ENCODE measurements around the gene CDKAL1.

The CDKAL1 gene

DNA sequence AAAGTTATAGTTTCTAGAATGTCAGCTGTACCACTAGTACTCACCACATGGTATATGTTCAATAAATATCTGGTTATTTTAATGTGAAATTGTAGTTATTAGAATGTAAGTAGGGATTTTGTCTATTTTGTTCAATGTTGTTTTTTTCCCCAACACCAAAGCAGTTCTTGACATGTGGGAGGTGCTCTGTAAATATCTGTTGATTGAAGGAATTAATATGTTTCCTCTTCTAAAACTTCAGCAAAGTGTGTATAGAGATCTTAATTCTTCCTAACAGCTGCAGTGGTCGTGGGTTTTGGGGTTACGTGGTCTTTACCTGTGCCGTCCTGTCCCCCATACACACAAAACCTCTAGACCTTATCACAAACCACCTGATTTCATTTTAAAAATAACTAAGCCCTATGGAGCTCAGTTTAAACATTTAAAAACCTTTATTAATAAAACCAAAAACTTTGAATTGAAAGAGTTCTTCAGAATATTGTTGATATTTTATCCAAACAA lies 587.4 kb downstream of the CDKAL1 start:
- no peak overlapping the region for H3K9ac ChIP-seq (ENCODE audit: low read depth, low read length)
- no peaks in the 10 kb centered on the region for H3K36me3 ChIP-seq (ENCODE audit: insufficient read depth, low read length)
- H3K9me3 ChIP-seq (ENCODE audit: control insufficient read depth, insufficient read depth, low read length) = no peaks in the 10 kb centered on the region
- peaks cover 4% of the 10 kb centered on the region; the same call in 1 of the 2 replicates for H3K4me1 ChIP-seq (ENCODE audit: insufficient read depth, low read length)

DNA sequence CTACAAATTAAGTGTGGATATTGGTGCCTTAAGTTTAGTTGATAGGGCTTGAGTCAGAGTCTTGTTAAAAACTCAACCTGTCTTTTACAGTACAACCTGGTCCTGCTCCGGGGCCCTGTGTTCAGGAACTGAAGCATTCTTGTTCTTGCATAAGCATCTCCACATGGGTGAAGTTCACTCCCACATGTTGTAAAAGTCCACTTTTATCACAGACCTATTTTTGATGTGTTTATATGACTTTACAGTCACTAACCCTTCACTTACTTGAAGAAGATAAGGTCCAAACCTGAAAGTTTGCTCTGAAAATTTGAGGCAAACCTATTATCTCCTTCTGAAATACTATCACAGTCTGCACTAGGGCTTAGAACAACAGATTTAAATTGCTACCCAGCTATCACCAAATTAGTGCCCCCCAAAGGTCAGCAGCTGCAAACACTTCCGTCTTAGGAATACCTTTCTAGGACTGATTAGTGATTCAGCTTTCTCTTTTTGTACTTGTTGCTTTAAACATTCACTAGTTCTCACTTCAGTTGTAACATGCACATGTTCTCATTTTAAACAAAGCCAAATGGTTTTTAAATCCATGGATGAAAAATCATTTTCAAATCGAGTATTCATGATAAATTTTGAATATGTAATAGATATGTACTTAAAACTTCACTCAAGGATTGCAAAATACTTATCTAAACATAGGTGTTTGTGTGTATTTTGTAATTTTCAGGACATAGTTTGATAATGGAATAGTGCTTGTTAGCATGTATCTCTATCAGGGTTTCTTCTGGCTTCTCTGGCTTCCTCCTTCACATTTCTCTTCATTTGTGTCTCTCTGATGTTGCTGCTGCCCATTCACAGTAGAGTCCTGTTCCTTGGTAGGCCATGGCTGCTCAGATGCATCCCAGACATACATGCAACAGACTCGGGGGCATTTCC lies 589.5 kb downstream of the CDKAL1 start:
- H3K4me1 ChIP-seq (ENCODE audit: insufficient read depth, low read length) = no peaks in the 10 kb centered on the region
- no peaks in the 10 kb centered on the region for H3K36me3 ChIP-seq (ENCODE audit: insufficient read depth, low read length)
- no peak overlapping the region for H3K9ac ChIP-seq (ENCODE audit: low read depth, low read length)
- no peaks in the 10 kb centered on the region for H3K9me3 ChIP-seq (ENCODE audit: control insufficient read depth, insufficient read depth, low read length)

DNA sequence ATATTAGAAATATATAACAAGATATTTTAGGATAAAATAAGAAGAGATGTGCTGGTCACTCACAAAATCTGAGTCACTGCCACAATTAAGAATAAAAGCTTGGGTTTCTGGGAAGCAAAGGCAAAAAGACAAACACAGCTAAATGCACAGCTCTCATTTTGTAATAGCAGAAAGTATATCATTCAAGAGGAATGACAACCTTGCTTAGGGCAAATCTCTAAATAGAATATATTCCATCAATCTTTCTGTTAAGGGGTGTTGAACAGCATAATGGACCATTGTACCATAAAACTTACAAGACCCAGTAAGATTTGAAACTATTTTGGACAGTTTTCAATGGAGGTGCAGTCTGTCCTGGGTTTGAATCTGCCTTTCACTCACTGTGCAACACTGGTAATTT lies 594.3 kb downstream of the CDKAL1 start:
- Histone ChIP-seq H3K36me3 (ENCODE audit: insufficient read depth, low read length) (no peaks in the 10 kb centered on the region), H3K9me3 (ENCODE audit: control insufficient read depth, insufficient read depth, low read length) (no peaks in the 10 kb centered on the region), H3K4me1 (ENCODE audit: insufficient read depth, low read length) (peaks cover 11% of the 10 kb centered on the region)

DNA sequence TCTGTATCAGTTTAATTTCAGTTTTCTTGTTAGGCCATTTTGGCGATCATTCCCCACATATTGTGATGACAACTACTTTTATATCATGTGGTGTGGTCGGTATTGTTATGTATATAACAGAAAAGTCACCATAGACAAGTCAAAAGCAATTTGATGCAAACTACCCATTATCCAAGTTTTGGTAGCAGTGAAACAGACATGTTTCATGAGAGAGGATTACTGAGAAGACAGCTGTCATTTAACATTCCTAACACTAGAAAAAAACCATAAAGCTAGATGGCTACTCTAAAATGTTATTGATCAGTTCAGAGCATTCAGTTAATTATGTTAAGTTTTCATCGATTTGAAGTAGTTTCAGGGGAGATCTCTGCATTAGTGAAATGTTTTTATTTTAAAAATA lies 597.1 kb downstream of the CDKAL1 start:
- Histone ChIP-seq H3K36me3 (ENCODE audit: insufficient read depth, low read length) (no peaks in the 10 kb centered on the region), H3K9ac (ENCODE audit: low read depth, low read length) (no peak overlapping the region), H3K9me3 (ENCODE audit: control insufficient read depth, insufficient read depth, low read length) (no peaks in the 10 kb centered on the region), H3K4me1 (ENCODE audit: insufficient read depth, low read length) (peaks cover 17% of the 10 kb centered on the region)

More for the DNA sequence above, 594.3 kb downstream of the CDKAL1 start:
- no peak overlapping the region for H3K9ac ChIP-seq (ENCODE audit: low read depth, low read length)

DNA sequence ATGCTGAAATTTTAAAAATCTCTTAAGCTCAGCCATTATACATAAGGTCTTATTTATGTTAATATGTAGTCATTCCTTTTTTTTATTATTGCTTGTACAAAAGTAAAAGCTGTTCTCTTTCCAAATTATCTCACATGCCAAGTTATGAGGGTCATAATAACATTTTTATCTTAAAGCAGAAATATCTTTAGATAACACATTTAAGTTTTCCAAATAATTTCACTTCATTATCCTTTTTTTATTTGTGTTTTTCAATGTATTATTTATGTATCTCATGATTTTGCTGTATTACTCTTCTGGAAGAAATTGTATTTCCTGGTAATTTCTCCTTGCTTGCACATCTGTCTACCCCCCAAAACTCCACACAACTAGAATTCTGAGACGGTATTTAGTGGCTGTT lies 598.2 kb downstream of the CDKAL1 start:
- Histone ChIP-seq H3K36me3 (ENCODE audit: insufficient read depth, low read length) (no peaks in the 10 kb centered on the region), H3K4me1 (ENCODE audit: insufficient read depth, low read length) (peaks cover 17% of the 10 kb centered on the region), H3K9me3 (ENCODE audit: control insufficient read depth, insufficient read depth, low read length) (no peaks in the 10 kb centered on the region), H3K9ac (ENCODE audit: low read depth, low read length) (no peak overlapping the region)

DNA sequence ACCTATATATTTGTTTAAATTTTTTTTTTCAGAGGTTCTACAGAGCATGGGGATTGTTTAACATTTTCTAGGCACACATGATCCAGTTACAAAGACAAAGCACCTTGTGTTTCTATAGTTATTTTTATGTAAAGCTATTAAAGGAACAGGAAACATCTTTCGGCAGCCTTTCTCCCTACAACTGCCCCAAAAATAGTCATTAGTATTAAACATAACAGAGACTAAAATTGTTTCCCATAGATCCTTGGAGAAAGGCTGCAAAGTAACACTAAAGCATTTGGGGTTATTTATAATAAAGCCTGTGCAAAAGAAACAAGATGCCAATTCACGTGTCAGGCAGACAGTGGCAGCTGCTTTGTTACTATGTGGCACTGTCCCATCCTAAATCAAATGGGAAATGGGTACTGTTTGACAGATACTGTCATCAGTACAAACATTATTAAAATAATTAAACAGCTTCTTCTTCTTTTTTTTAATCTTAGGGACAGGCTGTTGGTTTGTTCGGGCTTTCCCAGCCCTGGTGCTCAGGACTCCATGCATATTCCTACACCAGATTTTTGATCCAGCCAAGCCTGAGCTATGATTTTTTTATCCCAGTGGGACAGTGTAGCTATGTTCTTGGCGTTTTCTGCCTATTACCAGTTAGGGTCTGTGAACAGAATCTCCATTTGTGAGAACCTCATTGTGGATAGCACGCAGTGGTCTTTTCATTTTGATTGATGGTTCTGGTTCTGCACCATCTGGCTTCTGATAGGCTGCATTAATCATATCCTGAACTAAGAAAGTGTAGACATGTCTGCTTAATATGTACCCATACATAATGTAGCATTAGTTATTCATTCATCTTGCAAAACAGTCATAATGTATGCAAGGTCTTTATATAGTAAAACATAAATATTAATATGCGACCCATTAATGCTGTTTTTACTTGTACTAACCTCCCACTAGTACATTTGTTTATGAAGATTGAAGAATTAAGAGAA lies 598.9 kb downstream of the CDKAL1 start:
- Histone ChIP-seq H3K9ac (ENCODE audit: low read depth, low read length) (no peak overlapping the region), H3K4me1 (ENCODE audit: insufficient read depth, low read length) (peaks cover 17% of the 10 kb centered on the region), H3K9me3 (ENCODE audit: control insufficient read depth, insufficient read depth, low read length) (no peaks in the 10 kb centered on the region), H3K36me3 (ENCODE audit: insufficient read depth, low read length) (no peaks in the 10 kb centered on the region)

DNA sequence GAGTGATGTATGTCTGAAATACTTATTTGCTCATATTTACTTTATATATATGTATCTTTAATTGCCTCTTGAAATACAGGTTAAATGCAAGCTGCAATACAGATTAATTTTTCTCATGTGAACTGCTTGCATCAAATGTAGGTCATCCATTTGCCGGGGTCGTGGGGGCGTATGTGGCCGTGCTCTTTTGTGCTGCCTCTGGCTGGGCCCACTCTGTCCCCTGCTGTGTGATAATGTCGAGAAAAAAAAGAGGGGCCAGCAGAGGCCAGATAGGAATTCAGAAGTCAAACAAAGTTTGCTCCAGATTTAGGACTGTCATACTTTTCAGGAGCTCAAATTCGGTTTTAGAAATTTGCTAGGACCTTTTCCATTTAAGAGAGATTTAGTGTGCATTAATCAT lies 599.6 kb downstream of the CDKAL1 start:
- no peaks in the 10 kb centered on the region for H3K9me3 ChIP-seq (ENCODE audit: control insufficient read depth, insufficient read depth, low read length)
- no peak overlapping the region for H3K9ac ChIP-seq (ENCODE audit: low read depth, low read length)
- no peaks in the 10 kb centered on the region for H3K36me3 ChIP-seq (ENCODE audit: insufficient read depth, low read length)
- peaks cover 17% of the 10 kb centered on the region for H3K4me1 ChIP-seq (ENCODE audit: insufficient read depth, low read length)

DNA sequence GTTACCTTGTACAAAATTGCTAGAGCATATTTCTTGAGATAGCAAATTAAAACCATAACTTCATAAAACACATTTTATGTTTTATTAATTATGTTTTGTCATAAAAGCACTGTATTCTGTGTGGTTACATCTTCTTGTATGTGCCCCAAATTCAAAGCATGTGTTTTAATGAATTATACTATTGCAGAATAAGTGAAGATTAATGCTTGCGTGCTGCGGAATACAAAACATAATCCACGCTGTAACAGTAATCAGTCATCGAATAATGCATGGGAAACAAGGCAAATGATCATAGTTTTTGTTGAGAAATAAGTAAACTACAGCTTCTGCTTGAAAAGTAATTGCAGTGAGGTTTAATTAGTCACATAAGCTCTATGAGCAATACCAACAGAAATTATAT lies 600.1 kb downstream of the CDKAL1 start:
- Histone ChIP-seq H3K36me3 (ENCODE audit: insufficient read depth, low read length) (no peaks in the 10 kb centered on the region), H3K4me1 (ENCODE audit: insufficient read depth, low read length) (peaks cover 17% of the 10 kb centered on the region), H3K9ac (ENCODE audit: low read depth, low read length) (no peak overlapping the region), H3K9me3 (ENCODE audit: control insufficient read depth, insufficient read depth, low read length) (no peaks in the 10 kb centered on the region)

DNA sequence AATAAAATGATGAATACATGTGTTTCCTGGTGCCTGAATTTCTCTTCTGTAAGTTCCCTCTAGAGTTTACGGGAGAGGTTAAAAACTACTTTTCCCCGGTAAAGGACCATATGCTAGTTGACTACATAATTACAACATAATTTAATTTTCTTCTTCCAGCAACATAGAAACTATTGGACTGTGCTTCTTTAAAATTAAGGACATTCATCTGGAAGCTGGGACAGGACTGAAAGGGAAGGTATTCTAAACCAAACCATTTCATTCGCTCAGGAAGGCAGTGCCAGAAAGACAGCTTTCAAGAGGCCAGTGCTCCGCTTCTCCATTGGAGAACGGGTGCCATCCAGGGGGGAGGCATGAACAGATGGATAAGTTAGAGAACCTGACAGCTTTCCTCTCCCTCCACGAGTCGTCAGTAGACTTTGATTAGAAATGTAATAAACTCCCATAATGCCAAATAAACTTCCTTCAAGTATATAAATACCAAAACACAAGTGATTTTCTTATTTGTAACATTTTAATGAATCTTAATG lies 601.3 kb downstream of the CDKAL1 start:
- H3K9me3 ChIP-seq (ENCODE audit: control insufficient read depth, insufficient read depth, low read length) = no peaks in the 10 kb centered on the region
- H3K36me3 ChIP-seq (ENCODE audit: insufficient read depth, low read length) = no peaks in the 10 kb centered on the region
- H3K4me1 ChIP-seq (ENCODE audit: insufficient read depth, low read length) = peaks cover 17% of the 10 kb centered on the region
- H3K9ac ChIP-seq (ENCODE audit: low read depth, low read length) = no peak overlapping the region

DNA sequence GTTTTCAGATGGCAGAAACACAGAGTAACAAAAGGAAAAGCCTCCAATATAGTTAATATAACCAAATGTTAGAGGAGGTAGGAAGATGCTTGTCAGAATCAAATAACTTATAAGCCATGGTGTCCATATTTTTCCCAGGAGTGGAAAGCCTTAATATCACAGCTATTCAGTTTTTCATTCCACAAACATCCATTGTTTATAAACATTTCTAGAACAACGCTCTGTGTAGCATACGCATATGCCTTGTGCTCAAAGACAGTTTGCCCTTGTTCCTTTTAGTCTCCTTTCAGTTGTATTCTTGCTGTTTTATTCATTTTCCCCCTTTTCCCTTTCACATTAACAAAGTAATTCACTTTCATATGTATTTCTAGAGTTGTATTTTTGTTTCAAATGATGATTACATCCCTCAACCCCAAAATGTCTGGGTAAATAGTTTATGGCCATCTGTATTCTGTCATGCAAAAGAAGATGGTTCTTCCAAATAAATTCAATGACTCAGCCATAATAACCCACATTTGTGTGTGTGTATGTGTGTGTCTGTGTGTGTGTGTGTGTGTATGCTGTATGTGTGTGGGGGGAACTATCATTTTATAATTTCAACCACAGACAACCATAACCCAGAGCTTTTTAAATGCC lies 603.6 kb downstream of the CDKAL1 start:
- Histone ChIP-seq H3K9ac (ENCODE audit: low read depth, low read length) (no peak overlapping the region), H3K4me1 (ENCODE audit: insufficient read depth, low read length) (peaks cover 13% of the 10 kb centered on the region), H3K36me3 (ENCODE audit: insufficient read depth, low read length) (no peaks in the 10 kb centered on the region), H3K9me3 (ENCODE audit: control insufficient read depth, insufficient read depth, low read length) (no peaks in the 10 kb centered on the region)

DNA sequence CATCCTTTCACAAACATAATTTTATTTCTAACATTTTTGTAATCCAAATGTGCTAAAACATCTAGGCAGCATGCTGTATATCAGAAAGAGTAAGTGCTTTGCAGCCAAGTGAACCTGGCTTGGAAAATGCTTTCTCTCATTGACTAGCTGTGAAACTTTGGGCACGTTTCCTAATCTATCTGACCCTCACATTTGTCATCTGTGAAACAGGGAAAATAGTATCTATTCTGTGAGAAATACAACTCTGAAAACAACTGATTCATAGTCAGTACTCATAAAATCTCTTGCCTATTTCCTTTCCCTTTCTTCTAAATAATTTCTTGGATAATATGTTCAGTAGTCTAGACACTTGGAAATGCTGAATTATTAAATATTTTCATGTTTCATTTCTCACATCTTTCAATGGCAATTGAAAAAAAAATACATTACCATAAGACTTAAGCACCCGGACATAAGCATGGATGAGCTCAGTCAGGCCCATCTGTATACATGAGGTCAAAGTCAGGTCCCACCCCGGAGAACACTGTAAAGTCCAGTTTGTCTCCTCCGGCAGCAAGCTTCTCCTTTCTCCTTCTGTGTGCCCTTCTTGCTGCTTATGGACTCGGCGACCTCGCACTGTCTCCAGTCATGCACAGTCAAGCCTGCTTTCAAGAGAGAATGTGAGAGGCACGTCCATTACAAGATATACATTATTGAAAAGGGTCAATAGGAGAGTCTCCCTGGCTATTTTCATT lies 604.2 kb downstream of the CDKAL1 start:
- no peak overlapping the region for H3K9ac ChIP-seq (ENCODE audit: low read depth, low read length)
- no peaks in the 10 kb centered on the region for H3K36me3 ChIP-seq (ENCODE audit: insufficient read depth, low read length)
- no peaks in the 10 kb centered on the region for H3K9me3 ChIP-seq (ENCODE audit: control insufficient read depth, insufficient read depth, low read length)
- peaks cover 6% of the 10 kb centered on the region for H3K4me1 ChIP-seq (ENCODE audit: insufficient read depth, low read length)

DNA sequence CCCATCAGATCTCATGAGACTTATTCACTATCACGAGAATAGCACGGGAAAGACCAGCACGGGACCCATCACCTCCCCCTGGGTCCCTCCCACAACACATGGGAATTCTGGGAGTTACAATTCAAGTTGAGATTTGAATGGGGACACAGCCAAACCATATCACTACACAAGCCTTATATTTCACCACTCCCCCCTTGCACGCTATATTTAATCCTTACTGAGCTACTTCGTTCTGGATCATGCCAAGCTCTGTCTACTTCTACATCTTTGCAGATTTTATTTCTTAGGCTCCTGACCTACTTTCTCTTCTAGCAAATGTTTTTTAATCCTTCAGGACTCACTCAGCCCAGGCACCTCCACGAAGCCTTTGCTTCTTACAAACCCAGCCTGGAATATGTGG lies 606.7 kb downstream of the CDKAL1 start:
- Histone ChIP-seq H3K36me3 (ENCODE audit: insufficient read depth, low read length) (no peaks in the 10 kb centered on the region), H3K9ac (ENCODE audit: low read depth, low read length) (no peak overlapping the region), H3K4me1 (ENCODE audit: insufficient read depth, low read length) (no peaks in the 10 kb centered on the region; the same call in 1 of the 2 replicates), H3K9me3 (ENCODE audit: control insufficient read depth, insufficient read depth, low read length) (no peaks in the 10 kb centered on the region)

DNA sequence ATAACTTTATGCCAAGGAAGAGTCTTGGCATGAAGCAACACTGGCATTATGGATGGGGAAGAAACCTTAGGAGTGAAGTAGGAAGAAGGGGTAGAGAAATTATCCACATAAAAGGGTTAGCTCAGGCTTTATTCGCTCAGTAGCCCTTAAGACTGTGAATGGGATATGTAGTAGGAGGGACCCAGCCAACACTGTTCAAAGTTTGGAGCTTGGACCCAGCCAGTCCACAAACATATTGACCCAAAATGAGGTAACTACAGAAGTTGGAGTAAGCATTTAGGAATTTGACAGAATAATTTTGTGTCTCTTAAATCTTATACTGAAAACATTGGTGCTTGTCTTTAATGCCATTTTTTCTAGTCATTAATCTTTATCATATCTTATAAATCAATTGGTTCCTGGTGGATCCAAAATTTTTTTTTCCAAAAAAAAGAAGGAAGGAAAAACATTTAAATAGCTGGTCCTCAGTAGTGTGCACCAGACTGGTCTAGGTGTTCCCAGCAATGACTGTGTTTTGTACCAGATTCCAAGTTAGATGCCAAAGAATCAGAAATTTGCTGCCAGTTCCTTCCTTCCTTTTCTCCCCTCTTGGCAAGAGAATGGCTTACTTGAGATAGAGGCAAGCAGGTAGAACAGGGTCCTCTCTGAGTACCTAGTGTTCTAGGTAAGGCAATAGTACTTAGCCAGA lies 607.5 kb downstream of the CDKAL1 start:
- no peak overlapping the region for H3K9ac ChIP-seq (ENCODE audit: low read depth, low read length)
- H3K36me3 ChIP-seq (ENCODE audit: insufficient read depth, low read length) = no peaks in the 10 kb centered on the region
- H3K4me1 ChIP-seq (ENCODE audit: insufficient read depth, low read length) = no peaks in the 10 kb centered on the region; the same call in 1 of the 2 replicates
- no peaks in the 10 kb centered on the region for H3K9me3 ChIP-seq (ENCODE audit: control insufficient read depth, insufficient read depth, low read length)
